ENCODE measurements around the gene PPP4R2.

DNA sequence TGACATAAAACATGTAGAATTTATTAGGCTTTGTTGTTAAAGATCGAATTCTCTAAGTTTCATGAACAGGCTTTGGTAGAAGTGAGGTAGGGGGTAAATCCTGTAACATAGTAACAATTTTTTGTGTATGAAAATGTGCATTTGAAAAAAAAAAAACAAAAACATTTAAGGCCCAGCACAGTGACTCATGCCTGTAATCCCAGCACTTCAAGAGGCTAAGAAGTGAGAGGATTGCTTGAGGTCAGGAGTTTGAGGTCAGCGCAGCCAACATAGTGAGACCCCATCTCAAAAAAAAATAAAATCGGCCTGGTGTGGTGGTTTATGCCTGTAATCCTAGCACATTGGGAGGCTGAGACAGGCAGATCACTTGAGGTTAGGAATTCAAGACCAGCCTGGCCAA lies 26.8 kb upstream of the PPP4R2 start:
- no peak for TF ChIP-seq ZNF8 (CRISPR knock-in tag; IDR thresholded peaks at IDR 0.05)
- no peak for TF ChIP-seq ISL1 (CRISPR knock-in tag; IDR thresholded peaks at IDR 0.05)
- TF ChIP-seq, protein P1, sequence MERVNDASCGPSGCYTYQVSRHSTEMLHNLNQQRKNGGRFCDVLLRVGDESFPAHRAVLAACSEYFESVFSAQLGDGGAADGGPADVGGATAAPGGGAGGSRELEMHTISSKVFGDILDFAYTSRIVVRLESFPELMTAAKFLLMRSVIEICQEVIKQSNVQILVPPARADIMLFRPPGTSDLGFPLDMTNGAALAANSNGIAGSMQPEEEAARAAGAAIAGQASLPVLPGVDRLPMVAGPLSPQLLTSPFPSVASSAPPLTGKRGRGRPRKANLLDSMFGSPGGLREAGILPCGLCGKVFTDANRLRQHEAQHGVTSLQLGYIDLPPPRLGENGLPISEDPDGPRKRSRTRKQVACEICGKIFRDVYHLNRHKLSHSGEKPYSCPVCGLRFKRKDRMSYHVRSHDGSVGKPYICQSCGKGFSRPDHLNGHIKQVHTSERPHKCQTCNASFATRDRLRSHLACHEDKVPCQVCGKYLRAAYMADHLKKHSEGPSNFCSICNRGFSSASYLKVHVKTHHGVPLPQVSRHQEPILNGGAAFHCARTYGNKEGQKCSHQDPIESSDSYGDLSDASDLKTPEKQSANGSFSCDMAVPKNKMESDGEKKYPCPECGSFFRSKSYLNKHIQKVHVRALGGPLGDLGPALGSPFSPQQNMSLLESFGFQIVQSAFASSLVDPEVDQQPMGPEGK (CRISPR knock-in tag; IDR thresholded peaks at IDR 0.05; ENCODE audit: borderline replicate concordance): no peak
- no peak for TF ChIP-seq OSR1 (CRISPR knock-in tag; IDR thresholded peaks at IDR 0.05)
- no peak for TF ChIP-seq RARB (CRISPR knock-in tag; IDR thresholded peaks at IDR 0.05)
- TF ChIP-seq, protein P2, sequence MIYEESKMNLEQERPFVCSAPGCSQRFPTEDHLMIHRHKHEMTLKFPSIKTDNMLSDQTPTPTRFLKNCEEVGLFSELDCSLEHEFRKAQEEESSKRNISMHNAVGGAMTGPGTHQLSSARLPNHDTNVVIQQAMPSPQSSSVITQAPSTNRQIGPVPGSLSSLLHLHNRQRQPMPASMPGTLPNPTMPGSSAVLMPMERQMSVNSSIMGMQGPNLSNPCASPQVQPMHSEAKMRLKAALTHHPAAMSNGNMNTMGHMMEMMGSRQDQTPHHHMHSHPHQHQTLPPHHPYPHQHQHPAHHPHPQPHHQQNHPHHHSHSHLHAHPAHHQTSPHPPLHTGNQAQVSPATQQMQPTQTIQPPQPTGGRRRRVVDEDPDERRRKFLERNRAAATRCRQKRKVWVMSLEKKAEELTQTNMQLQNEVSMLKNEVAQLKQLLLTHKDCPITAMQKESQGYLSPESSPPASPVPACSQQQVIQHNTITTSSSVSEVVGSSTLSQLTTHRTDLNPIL (CRISPR knock-in tag; IDR thresholded peaks at IDR 0.05; ENCODE audit: low read depth): no peak
- TF ChIP-seq GLIS3 (CRISPR knock-in tag; IDR thresholded peaks at IDR 0.05): no peak

Measured in SK-N-SH treated with all-trans-retinoic acid at 6 μM for 48 hours (cell line).